ENCODE measurements around the gene PRELID3B. TPM values are rescaled to one million over a fixed set of nuclear protein-coding genes. Genes with fewer than 3 reads are reported as not detected.

Gene PRELID3B
- total and polyA plus RNA-seq, 2 of the 13 experiments (the other 11 are each of a cell fraction or from before 2014, with no cell fraction given), result 23.3 to 42.6 TPM

GRCh38 chr20:59010321-59010994, 32.1 kb downstream of the PRELID3B start (continued):
- TF ChIP-seq SAP130 (CRISPR knock-in tag; IDR thresholded peaks at IDR 0.05; ENCODE audit: low read depth) (no peak; the same call in 1 of the 2 replicates), ZNF558 (CRISPR knock-in tag; IDR thresholded peaks at IDR 0.05; ENCODE audit: borderline replicate concordance) (no peak), ZNF292 (CRISPR knock-in tag; IDR thresholded peaks at IDR 0.05; ENCODE audit: borderline replicate concordance, low read depth) (no peak), THAP11 (CRISPR knock-in tag; IDR thresholded peaks at IDR 0.05) (peak; percentile 34; the same call in 1 of the 2 replicates), JUND (CRISPR knock-in tag; IDR thresholded peaks at IDR 0.05) (no peak), ZBTB2 (CRISPR knock-in tag; IDR thresholded peaks at IDR 0.05; ENCODE audit: low read depth) (no peak), ZKSCAN1 (IDR thresholded peaks at IDR 0.05; ENCODE audit: low read length) (no peak), ZNF331 (CRISPR knock-in tag; IDR thresholded peaks at IDR 0.05) (no peak), HOXA7 (CRISPR knock-in tag; IDR thresholded peaks at IDR 0.05) (no peak), ZMYM2 (CRISPR knock-in tag; IDR thresholded peaks at IDR 0.05) (peak; percentile 86), MTA3 (CRISPR knock-in tag; IDR thresholded peaks at IDR 0.05) (no peak), ZNF160 (CRISPR knock-in tag; IDR thresholded peaks at IDR 0.05) (no peak), KLF11 (CRISPR knock-in tag; IDR thresholded peaks at IDR 0.05) (no peak), GATAD2A (CRISPR knock-in tag; IDR thresholded peaks at IDR 0.05) (no peak), ZBTB25 (CRISPR knock-in tag; IDR thresholded peaks at IDR 0.05) (no peak), POLR2AphosphoS5 (IDR thresholded peaks at IDR 0.05; ENCODE audit: low read depth, low read length) (no peak), ZNF510 (CRISPR knock-in tag; IDR thresholded peaks at IDR 0.05; ENCODE audit: low read depth) (no peak), NCOR1 (IDR thresholded peaks at IDR 0.05; ENCODE audit: borderline replicate concordance, low read length) (no peak), HNF4A (CRISPR knock-in tag; IDR thresholded peaks at IDR 0.05) (no peak), SIN3B (IDR thresholded peaks at IDR 0.05; ENCODE audit: low read length) (no peak), KDM5B (CRISPR knock-in tag; IDR thresholded peaks at IDR 0.05; ENCODE audit: borderline replicate concordance) (no peak), KDM5A (IDR thresholded peaks at IDR 0.05; ENCODE audit: borderline replicate concordance, low read length) (no peak), GLMP (CRISPR knock-in tag; IDR thresholded peaks at IDR 0.05; ENCODE audit: borderline replicate concordance) (no peak), GPN1 (CRISPR knock-in tag; IDR thresholded peaks at IDR 0.05; ENCODE audit: borderline replicate concordance) (no peak), MTF1 (CRISPR knock-in tag; IDR thresholded peaks at IDR 0.05) (no peak), ZIK1 (CRISPR knock-in tag; IDR thresholded peaks at IDR 0.05; ENCODE audit: borderline replicate concordance, low read depth) (0 out of 2 replicates have a peak, but pooled peaks have one; percentile 4), KLF9 (CRISPR knock-in tag; IDR thresholded peaks at IDR 0.05; ENCODE audit: low read depth) (no peak), MTA1 (CRISPR knock-in tag; IDR thresholded peaks at IDR 0.05; ENCODE audit: borderline replicate concordance) (0 out of 2 replicates have a peak, but pooled peaks have one; percentile 5)
- TF ChIP-seq, protein P1, sequence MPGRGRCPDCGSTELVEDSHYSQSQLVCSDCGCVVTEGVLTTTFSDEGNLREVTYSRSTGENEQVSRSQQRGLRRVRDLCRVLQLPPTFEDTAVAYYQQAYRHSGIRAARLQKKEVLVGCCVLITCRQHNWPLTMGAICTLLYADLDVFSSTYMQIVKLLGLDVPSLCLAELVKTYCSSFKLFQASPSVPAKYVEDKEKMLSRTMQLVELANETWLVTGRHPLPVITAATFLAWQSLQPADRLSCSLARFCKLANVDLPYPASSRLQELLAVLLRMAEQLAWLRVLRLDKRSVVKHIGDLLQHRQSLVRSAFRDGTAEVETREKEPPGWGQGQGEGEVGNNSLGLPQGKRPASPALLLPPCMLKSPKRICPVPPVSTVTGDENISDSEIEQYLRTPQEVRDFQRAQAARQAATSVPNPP (CRISPR knock-in tag; IDR thresholded peaks at IDR 0.05), result no peak

Data from HepG2 (cell line).